IPS-20b (cell line): ENCODE measurements around the gene EPHX1.

Experiments used
- H3K27ac ChIP-seq: one replicate; pipeline ENCODE4 v1.5.1; 2013; ENCODE audit warnings: low read length
- H3K27me3 ChIP-seq: 2 replicates; pipeline ENCODE4 v1.6.1; 2013; ENCODE audit warnings: mild to moderate bottlenecking, low read length, inconsistent platforms; ENCODE audit not compliant: insufficient read depth
- H3K36me3 ChIP-seq: 2 replicates; pipeline ENCODE4 v1.6.1; 2013; ENCODE audit warnings: low read depth, mild to moderate bottlenecking, inconsistent platforms, low read length, moderate library complexity; ENCODE audit not compliant: insufficient read depth
- H3K4me1 ChIP-seq: 2 replicates; pipeline ENCODE4 v1.6.1; 2013; ENCODE audit warnings: mild to moderate bottlenecking, control low read depth, inconsistent platforms, low read length, moderate library complexity; ENCODE audit not compliant: insufficient read depth
- H3K4me3 ChIP-seq: 2 replicates; pipeline ENCODE4 v1.5.1; 2013; ENCODE audit warnings: mild to moderate bottlenecking, low read length, inconsistent platforms
- H3K9ac ChIP-seq: 2 replicates; pipeline ENCODE4 v1.6.1; 2013; ENCODE audit warnings: low read depth, mild to moderate bottlenecking, inconsistent platforms, low read length, moderate library complexity
- H3K9me3 ChIP-seq: 2 replicates; pipeline ENCODE4 v1.6.1; 2013; ENCODE audit warnings: mild to moderate bottlenecking, low read depth, low read length, inconsistent platforms; ENCODE audit not compliant: insufficient read depth

The EPHX1 gene

DNA sequence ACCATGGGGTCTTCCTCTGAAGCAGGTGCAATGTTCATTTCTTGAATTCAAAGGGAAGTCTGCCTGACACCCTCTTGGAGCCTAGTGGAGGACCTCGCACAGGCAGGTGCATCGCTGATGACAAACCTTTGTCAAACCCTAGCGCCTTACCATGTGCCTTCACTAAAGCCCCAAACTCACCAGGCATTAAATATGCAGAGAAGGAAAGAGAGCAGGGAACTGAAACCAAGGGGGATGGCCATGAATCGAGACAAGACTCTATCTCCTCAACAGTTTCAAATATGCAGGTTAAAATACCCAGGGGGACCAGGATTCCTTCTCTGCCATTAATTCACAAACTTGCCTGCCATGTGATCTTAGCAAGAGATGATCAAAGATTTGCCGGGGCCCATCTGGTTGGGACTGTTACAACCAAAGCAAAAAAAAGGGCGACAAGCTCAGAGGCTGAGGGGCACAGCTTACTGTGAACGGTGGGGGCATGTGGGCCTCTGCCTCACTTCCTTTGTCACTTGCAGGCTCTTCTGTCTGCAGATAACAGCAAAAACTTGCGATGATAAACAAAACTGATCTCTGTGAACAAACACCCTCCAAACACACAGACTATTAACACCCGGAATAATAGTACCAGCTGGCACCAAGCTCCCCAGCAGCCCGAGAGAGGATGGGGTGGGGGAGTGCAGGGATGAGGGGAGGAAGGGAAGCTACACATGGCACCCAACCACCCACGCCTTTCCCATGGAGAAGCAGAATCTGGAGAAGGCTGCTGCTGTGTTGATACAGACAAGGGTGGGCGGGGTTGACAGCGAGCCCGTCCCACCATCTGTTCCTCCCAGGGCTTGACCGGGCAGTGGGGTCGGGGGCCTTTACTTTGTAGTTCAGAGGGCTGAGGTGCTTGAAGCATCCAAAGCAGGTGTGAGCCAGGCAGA, 38.4 kb downstream of the EPHX1 start:
- no peak overlapping the region for H3K9ac ChIP-seq

DNA sequence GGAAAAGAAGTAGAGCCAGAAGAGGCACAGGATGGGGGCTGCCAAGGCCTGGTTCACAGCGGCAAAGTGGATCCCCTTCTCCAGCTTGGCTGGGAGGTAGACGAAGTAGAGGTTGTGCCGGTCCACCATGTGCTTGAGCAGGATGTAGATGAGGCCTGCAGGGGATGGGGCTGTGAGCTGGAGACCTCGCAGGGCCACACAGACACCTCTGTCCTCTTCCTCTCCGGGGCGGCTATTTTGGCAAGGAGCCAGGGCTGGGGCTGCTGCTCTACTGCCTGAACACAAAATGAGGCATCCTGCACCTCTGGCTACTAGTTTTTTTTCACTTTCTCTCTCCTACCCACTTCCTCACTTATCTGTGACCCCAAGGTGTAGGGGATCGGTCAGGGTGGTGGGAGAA, 40.0 kb downstream of the EPHX1 start:
- H3K9ac ChIP-seq, result no peak overlapping the region
- no peak overlapping the region for H3K4me3 ChIP-seq
- H3K4me1 ChIP-seq, result peaks cover 7% of the 10 kb centered on the region; the same call in 1 of the 2 replicates
- H3K27ac ChIP-seq, result no peak overlapping the region
- H3K9me3 ChIP-seq, result peaks cover 3% of the 10 kb centered on the region; the same call in 1 of the 2 replicates
- H3K27me3 ChIP-seq, result no peaks in the 10 kb centered on the region
- H3K36me3 ChIP-seq, result peaks cover 54% of the 10 kb centered on the region

More for the DNA sequence above, 38.4 kb downstream of the EPHX1 start:
- no peak overlapping the region for H3K27ac ChIP-seq
- H3K36me3 ChIP-seq, result peaks cover 41% of the 10 kb centered on the region
- peaks cover 3% of the 10 kb centered on the region; the same call in 1 of the 2 replicates for H3K9me3 ChIP-seq
- H3K27me3 ChIP-seq, result no peaks in the 10 kb centered on the region
- peaks cover 7% of the 10 kb centered on the region; the same call in 1 of the 2 replicates for H3K4me1 ChIP-seq
- no peak overlapping the region for H3K4me3 ChIP-seq

DNA sequence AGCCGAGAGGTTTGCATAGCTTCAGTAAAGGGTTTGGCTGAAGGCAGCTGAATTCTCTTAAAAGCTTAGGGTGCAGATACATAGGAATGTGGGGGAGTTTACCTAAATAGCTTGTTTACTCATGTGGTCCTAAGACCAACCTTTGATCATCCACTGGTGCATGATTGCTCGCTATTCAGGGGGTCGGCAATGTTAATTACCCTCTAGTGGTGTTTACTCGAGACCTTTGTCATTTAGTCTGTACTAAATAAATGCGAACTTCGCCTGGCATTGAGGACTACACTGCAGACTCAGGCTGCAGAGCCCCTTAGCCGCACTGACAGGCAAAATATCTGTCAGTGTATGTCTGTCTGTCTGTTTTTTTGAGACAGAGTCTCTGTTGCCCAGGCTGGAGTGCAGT, 40.4 kb downstream of the EPHX1 start:
- Histone ChIP-seq H3K27ac (no peak overlapping the region), H3K9me3 (peaks cover 3% of the 10 kb centered on the region; the same call in 1 of the 2 replicates), H3K36me3 (peaks cover 58% of the 10 kb centered on the region), H3K4me1 (peaks cover 7% of the 10 kb centered on the region; the same call in 1 of the 2 replicates), H3K4me3 (no peak overlapping the region), H3K9ac (no peak overlapping the region), H3K27me3 (no peaks in the 10 kb centered on the region)

DNA sequence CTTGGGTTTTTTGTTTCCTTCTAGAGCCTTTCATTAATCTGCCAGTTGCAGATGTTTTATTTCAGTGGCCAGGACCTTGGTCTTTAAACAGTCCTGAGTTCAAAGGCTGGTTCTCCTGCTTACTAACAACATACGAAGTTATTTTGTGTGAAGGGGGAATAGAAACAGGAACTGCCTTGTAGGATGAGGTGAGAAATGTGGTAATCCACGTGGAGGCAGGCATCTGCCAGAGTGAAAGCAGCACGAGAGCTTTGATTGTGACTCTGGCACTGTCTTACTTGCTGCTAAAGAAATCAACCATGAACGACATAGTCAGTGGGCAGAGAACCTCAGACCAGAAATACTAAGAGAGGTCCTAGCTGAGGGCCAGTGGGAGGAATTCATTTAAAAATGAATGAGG, 41.9 kb downstream of the EPHX1 start:
- Histone ChIP-seq H3K27ac (no peak overlapping the region), H3K4me1 (no peaks in the 10 kb centered on the region), H3K36me3 (peaks cover 58% of the 10 kb centered on the region), H3K27me3 (no peaks in the 10 kb centered on the region), H3K4me3 (no peak overlapping the region), H3K9me3 (peaks cover 3% of the 10 kb centered on the region; the same call in 1 of the 2 replicates), H3K9ac (no peak overlapping the region)

DNA sequence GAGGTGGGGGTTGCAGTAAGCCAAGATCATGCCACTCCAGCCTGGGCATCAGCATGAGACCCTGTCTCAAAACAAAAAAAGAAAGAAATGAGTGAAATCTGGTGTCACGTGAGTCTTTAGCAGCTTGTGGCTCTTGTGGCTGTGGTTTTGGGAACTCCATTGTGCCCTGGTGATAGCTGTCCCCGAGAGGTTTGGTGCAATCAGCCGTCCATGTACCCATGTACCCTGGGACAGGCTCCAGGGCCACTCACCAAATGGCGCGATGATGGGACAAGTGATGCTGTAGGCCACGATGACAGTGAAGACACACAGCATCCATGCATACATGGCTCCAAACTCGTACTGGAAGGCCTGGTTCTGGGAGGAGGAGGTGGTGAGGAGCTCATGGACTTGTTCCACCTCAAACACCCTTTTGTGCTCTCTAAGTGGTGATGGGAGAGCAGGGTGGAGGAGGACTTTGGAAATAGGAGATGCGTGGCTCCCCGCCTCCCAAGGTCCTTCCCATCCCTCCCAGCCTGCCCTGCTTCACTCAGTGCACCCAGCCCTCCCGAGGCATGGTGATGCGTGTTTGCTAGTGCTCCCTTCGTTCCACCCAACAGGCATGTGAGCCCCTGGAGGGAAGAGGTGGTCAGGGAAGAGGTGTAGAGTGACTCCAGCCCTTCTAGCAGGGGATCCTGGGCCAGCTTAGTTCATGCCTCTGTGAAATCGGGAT, 42.6 kb downstream of the EPHX1 start:
- Histone ChIP-seq H3K4me3 (no peak overlapping the region), H3K9ac (no peak overlapping the region), H3K4me1 (no peaks in the 10 kb centered on the region), H3K36me3 (peaks cover 56% of the 10 kb centered on the region), H3K9me3 (peaks cover 3% of the 10 kb centered on the region; the same call in 1 of the 2 replicates), H3K27ac (no peak overlapping the region), H3K27me3 (no peaks in the 10 kb centered on the region)

DNA sequence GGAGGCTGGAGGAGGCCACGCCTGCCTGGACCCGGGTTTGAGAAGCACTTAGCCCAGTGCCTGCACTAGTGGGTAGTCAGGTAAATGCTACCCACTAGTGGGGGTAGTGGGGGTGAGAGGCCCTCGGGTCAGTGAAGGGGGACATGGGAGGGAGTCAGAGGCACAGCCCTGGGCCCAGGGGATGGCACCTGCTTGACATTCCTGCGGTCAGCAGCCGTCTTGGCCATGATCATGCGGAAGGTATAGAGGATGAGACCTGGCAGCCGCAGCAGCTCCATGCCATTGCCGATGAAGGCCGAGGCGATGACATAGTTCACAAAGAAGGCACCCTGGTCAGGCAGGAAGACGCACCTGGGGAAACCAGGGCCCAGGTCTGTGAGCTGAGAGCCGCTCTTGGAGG, 43.5 kb downstream of the EPHX1 start:
- Histone ChIP-seq H3K9ac (no peak overlapping the region), H3K4me3 (no peak overlapping the region), H3K9me3 (peaks cover 3% of the 10 kb centered on the region; the same call in 1 of the 2 replicates), H3K36me3 (peaks cover 58% of the 10 kb centered on the region), H3K4me1 (no peaks in the 10 kb centered on the region), H3K27ac (no peak overlapping the region), H3K27me3 (no peaks in the 10 kb centered on the region)

DNA sequence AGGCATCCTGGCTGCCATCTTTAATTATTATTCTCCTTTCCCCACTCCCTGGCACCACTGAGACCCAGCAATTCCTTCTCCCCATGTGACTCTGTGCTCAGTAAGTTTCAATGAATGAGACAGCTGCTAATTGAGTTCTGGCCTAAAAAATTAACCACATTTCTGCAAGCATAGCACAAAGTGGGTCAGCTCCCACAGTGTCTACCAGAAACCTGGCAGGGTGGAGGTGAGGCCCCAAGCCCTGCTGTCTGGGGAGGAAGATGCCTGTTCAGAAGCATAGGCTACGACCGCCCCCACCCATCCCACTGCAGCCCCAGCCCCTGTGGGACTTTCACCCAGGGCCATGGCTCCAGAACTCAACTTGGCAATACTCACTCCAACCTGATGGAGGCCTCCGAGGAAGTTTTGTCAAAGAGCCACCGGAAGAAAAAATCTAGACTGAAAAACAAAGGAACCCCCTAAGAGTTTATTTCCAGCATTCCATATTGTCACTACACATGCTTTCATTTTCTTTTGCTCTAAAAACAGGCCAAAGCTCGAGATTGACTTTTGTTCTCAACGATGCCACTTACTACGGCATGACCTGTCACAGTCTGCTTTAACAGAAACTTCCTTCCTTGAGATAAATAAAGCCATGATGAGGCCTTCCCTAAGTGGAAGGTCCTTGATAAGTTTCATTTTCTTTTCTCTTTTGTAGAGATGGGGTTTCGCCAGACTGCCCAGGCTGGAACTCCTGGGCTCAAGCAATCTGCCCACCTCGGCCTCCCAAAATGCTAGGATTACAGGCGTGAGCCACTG, 45.8 kb downstream of the EPHX1 start:
- H3K27me3 ChIP-seq, result no peaks in the 10 kb centered on the region
- peaks cover 61% of the 10 kb centered on the region for H3K36me3 ChIP-seq
- H3K9me3 ChIP-seq, result peaks cover 3% of the 10 kb centered on the region; the same call in 1 of the 2 replicates
- H3K4me3 ChIP-seq, result no peak overlapping the region
- no peak overlapping the region for H3K9ac ChIP-seq
- H3K4me1 ChIP-seq, result no peaks in the 10 kb centered on the region
- no peak overlapping the region for H3K27ac ChIP-seq

DNA sequence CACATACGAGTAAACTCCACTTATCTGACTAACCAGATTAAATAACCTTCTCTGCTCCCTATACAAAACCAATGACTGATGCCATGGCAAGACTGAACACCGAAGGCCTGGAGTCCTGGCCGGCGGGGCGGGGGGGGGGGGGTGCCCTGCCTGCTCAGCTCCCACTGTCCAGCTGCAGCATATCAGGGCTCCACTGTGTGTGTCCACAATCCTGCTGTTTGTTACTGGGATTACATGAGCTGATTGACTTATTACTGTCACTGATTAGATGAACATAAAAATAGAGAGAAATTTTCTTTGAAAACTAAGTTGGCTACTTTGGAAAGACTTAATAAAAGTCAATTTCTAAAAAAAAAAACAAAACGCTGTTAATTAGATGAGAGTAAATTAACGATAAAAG, 47.3 kb downstream of the EPHX1 start:
- no peak overlapping the region for H3K4me3 ChIP-seq
- H3K36me3 ChIP-seq, result peaks cover 66% of the 10 kb centered on the region
- no peaks in the 10 kb centered on the region for H3K27me3 ChIP-seq
- no peak overlapping the region for H3K9ac ChIP-seq
- no peaks in the 10 kb centered on the region for H3K9me3 ChIP-seq
- no peaks in the 10 kb centered on the region for H3K4me1 ChIP-seq
- H3K27ac ChIP-seq, result no peak overlapping the region

DNA sequence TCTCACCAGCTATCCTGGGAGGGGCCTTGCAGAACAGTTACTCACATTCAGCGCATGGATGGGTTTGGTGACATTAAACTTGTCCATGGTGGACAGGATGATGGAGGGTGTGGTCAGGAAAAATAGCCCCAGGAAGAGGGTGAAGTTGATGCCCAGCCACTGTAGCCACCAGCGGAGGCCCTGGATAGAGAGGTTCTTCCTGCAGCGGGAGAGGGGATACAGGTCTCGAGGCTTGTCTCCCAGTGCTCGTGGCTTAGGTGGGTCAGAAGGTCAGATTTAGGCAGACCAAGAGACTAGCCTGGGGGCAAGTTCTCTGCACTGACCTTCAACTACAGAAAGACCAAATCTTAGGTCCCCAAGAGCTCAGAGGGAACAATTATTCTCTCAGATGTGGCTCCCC, 49.2 kb downstream of the EPHX1 start:
- Histone ChIP-seq H3K36me3 (peaks cover 70% of the 10 kb centered on the region), H3K9me3 (no peaks in the 10 kb centered on the region), H3K4me1 (no peaks in the 10 kb centered on the region; the same call in 1 of the 2 replicates), H3K27me3 (no peaks in the 10 kb centered on the region), H3K4me3 (no peak overlapping the region), H3K27ac (no peak overlapping the region), H3K9ac (no peak overlapping the region)

DNA sequence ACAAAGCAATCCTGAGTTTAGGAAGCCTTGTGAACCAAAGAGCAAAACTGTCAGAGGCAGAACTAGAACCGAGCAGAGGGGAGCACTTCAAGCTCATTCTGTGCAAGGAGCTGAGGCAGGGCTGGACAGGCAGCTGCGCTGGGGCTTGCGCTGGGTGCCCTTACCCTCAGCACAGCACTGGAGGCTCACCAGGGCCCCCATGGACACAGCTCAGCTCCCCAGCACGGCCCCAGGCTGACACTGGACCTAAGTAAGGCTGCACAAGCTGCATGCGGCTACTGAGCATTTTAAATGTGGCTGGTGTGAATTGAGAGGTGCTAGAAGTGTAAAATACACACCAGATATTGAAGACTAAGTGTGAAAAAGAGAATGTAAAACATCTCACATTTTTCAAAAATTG, 50.2 kb downstream of the EPHX1 start:
- Histone ChIP-seq H3K4me1 (no peaks in the 10 kb centered on the region; the same call in 1 of the 2 replicates), H3K36me3 (peaks cover 68% of the 10 kb centered on the region), H3K9ac (no peak overlapping the region), H3K27me3 (no peaks in the 10 kb centered on the region), H3K27ac (no peak overlapping the region), H3K9me3 (no peaks in the 10 kb centered on the region), H3K4me3 (no peak overlapping the region)

DNA sequence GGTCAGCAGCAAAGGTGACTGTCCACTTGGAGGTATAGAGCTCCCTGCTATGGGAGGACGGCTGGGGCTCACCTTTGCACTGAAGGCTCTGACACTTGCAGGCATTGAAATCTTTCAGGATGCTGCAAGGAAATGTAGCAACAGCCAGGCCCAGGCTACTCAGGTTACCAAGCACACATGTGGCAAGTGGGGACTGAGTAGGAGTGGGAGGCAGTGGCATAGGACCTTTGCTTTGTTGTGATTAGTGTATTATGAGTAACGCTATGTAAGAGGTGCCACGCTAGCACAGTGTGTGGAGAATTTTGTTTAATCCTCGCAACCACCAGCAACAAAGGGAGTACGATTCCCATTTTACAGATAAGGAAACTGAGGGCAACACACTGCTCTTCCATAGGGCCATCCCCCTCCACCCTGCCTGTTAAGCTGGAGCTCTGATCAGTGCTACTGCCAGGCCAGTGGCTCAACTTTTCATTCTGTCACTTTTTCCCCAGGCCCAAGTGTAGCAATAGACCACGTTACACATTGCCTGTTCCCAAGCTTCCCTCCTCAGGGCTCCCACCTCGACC, 51.0 kb downstream of the EPHX1 start:
- Histone ChIP-seq H3K9me3 (no peaks in the 10 kb centered on the region), H3K4me3 (no peak overlapping the region), H3K27me3 (no peaks in the 10 kb centered on the region), H3K36me3 (peaks cover 69% of the 10 kb centered on the region), H3K9ac (no peak overlapping the region), H3K27ac (no peak overlapping the region), H3K4me1 (no peaks in the 10 kb centered on the region; the same call in 1 of the 2 replicates)
